Astrocyte (in vitro differentiated cells and primary cell): Measurements from ENCODE around the gene PDLIM7. TPM values are rescaled to one million over a fixed set of nuclear protein-coding genes. Genes with fewer than 3 reads are reported as not detected.

Experiments
- DNase-seq: peaks from one replicate; pipeline ENCODE4 v3.0.0-alpha.2; 2010; ENCODE audit warnings: low read depth
- FAIRE-seq: peaks from 2 replicates; lab custom pipeline; 2011; peaks lifted over from hg19 to GRCh38; lab: Jason Lieb, UNC
- H2AFZ ChIP-seq: 2 replicates; pipeline ENCODE4 v1.6.0; 2012; ENCODE audit warnings: low read depth, low read length, inconsistent platforms
- H3K27ac ChIP-seq: 2 replicates; pipeline ENCODE4 v1.5.1; 2011; ENCODE audit warnings: low read depth, low read length, inconsistent platforms
- H3K27me3 ChIP-seq: 2 replicates; pipeline ENCODE4 v1.6.0; 2011; ENCODE audit warnings: low read length, inconsistent platforms; ENCODE audit not compliant: insufficient read depth
- H3K36me3 ChIP-seq: 2 replicates; pipeline ENCODE4 v1.5.1; 2011; ENCODE audit warnings: low read length, inconsistent platforms; ENCODE audit not compliant: insufficient read depth
- H3K4me1 ChIP-seq: 2 replicates; pipeline ENCODE4 v1.5.1; 2011; ENCODE audit warnings: low read length, inconsistent platforms; ENCODE audit not compliant: insufficient read depth
- H3K4me2 ChIP-seq: 2 replicates; pipeline ENCODE4 v1.6.0; 2012; ENCODE audit warnings: low read length, inconsistent platforms
- H3K4me3 ChIP-seq: 2 replicates; pipeline ENCODE4 v1.5.1; 2011; ENCODE audit warnings: low read depth, mild to moderate bottlenecking, low read length, inconsistent platforms; ENCODE audit not compliant: insufficient read depth
- H3K79me2 ChIP-seq: 2 replicates; pipeline ENCODE4 v1.6.0; 2012; ENCODE audit warnings: mild to moderate bottlenecking, low read length, inconsistent platforms; ENCODE audit not compliant: insufficient read depth
- H3K9ac ChIP-seq: 2 replicates; pipeline ENCODE4 v1.6.0; 2012; ENCODE audit warnings: mild to moderate bottlenecking, low read length, inconsistent platforms
- H3K9me3 ChIP-seq: 2 replicates; pipeline ENCODE4 v1.5.1; 2012; ENCODE audit warnings: low read depth, mild to moderate bottlenecking, low read length, inconsistent platforms; ENCODE audit not compliant: insufficient read depth
- H4K20me1 ChIP-seq: 2 replicates; pipeline ENCODE4 v1.6.0; 2012; ENCODE audit warnings: low read length, inconsistent platforms; ENCODE audit not compliant: insufficient read depth
- H3K27ac Mint-ChIP-seq: one replicate; pipeline ENCODE4 v1.8.0; 2021; ENCODE audit warnings: mild to moderate bottlenecking, mixed read lengths; ENCODE audit not compliant: unreplicated experiment
- H3K27me3 Mint-ChIP-seq: one replicate; pipeline ENCODE4 v1.8.0; 2021; ENCODE audit warnings: low read depth, mixed read lengths; ENCODE audit not compliant: unreplicated experiment
- H3K36me3 Mint-ChIP-seq: one replicate; pipeline ENCODE4 v1.8.0; 2021; ENCODE audit warnings: low read depth, mixed read lengths; ENCODE audit not compliant: unreplicated experiment
- H3K4me1 Mint-ChIP-seq: one replicate; pipeline ENCODE4 v1.8.0; 2021; ENCODE audit warnings: low read depth, mixed read lengths; ENCODE audit not compliant: unreplicated experiment
- H3K4me3 Mint-ChIP-seq: one replicate; pipeline ENCODE4 v1.8.0; 2021; ENCODE audit warnings: mild to moderate bottlenecking, moderate library complexity, mixed read lengths; ENCODE audit not compliant: unreplicated experiment
- H3K9me3 Mint-ChIP-seq: one replicate; pipeline ENCODE4 v1.8.0; 2021; ENCODE audit warnings: mild to moderate bottlenecking, mixed read lengths; ENCODE audit not compliant: unreplicated experiment
- EZH2 ChIP-seq: IDR thresholded peaks from 2 replicates; pipeline ENCODE4 v1.6.1; 2012; ENCODE audit warnings: mild to moderate bottlenecking, low read length, inconsistent platforms; ENCODE audit not compliant: insufficient read depth
- total RNA-seq: library from RNA; stranded (reverse); gene quantifications from 2 replicates; pipeline ENCODE4 v1.2.1, GENCODE V29; 2021
- TF ChIP-seq, protein P1 (sequence below): IDR thresholded peaks from 2 replicates; pipeline ENCODE4 v1.5.1; 2011; ENCODE audit warnings: low read depth, mild to moderate bottlenecking, inconsistent platforms, low read length, moderate library complexity; ENCODE audit not compliant: insufficient read depth

Gene PDLIM7
- total RNA-seq, 1 donor from 2014 or later: 590 TPM

DNA sequence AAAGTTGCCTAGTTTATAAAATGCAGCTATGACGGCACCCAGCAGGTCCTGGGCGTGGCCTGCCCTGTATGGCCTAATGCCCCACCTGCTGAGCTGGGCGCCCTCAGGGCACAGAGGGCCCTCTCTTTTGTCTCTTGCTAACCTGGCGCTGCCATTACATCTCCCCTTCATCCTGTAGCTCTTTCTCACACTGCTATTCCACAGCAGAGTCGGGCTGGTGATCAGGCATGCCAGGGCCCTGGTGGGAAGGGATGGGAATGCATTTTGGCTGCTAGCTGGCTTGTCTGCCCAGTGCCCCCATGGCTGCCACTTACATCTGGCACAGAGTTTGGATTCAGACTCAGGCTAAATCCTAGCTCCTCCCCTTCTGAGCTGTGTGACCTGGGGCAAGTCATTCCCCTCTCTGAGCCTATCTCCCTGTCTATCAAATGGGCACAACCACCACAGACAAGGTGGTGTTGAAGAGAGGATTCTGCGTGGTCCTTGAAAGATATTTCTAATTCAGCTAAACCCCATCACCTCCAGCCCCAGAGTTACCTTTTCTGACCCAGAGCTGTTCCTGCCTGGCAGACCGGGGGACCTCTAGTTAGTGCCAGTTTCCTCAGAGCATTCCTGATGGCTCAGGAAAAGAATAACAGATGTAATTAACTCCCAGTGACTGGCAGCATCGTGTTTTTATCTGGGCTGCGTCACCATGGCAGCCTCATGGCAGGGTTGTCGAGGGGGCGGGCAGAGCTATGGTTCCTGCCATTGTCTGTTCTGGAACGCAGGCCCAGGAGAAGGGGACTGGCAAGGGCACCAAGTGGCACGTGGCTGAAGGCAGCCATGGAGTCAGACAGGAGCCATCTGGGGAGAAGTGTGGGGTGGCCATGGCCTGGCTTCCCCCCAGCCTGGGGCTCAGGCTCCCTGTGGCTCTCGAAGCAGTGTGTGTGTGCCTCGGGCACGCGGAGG lies 44.4 kb downstream of the PDLIM7 start:
- FAIRE-seq (no peak), DNase-seq (no peak)
- H3K4me1 Mint-ChIP-seq: peaks cover 18% of the 10 kb centered on the region
- H3K36me3 Mint-ChIP-seq: peaks cover 7% of the 10 kb centered on the region
- H3K79me2 ChIP-seq: no peaks in the 10 kb centered on the region
- H3K4me3 ChIP-seq: no peak overlapping the region
- peaks cover 74% of the 10 kb centered on the region for H4K20me1 ChIP-seq
- no peak overlapping the region for H3K27ac ChIP-seq
- no peak overlapping the region for H3K9ac ChIP-seq
- H3K27me3 Mint-ChIP-seq: peaks cover 4% of the 10 kb centered on the region
- no peaks in the 10 kb centered on the region for H3K27me3 ChIP-seq
- H3K4me2 ChIP-seq: no peak overlapping the region
- H3K27ac Mint-ChIP-seq: peak overlapping the region; percentile 86
- H3K9me3 ChIP-seq: no peaks in the 10 kb centered on the region
- no peak overlapping the region for H2AFZ ChIP-seq
- no peaks in the 10 kb centered on the region for H3K9me3 Mint-ChIP-seq
- H3K4me3 Mint-ChIP-seq: no peak overlapping the region
- peaks cover 9% of the 10 kb centered on the region for H3K36me3 ChIP-seq
- TF ChIP-seq EZH2: no peak
- TF ChIP-seq, protein P1, sequence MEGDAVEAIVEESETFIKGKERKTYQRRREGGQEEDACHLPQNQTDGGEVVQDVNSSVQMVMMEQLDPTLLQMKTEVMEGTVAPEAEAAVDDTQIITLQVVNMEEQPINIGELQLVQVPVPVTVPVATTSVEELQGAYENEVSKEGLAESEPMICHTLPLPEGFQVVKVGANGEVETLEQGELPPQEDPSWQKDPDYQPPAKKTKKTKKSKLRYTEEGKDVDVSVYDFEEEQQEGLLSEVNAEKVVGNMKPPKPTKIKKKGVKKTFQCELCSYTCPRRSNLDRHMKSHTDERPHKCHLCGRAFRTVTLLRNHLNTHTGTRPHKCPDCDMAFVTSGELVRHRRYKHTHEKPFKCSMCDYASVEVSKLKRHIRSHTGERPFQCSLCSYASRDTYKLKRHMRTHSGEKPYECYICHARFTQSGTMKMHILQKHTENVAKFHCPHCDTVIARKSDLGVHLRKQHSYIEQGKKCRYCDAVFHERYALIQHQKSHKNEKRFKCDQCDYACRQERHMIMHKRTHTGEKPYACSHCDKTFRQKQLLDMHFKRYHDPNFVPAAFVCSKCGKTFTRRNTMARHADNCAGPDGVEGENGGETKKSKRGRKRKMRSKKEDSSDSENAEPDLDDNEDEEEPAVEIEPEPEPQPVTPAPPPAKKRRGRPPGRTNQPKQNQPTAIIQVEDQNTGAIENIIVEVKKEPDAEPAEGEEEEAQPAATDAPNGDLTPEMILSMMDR: no peak
- H3K4me1 ChIP-seq: peaks cover 39% of the 10 kb centered on the region

DNA sequence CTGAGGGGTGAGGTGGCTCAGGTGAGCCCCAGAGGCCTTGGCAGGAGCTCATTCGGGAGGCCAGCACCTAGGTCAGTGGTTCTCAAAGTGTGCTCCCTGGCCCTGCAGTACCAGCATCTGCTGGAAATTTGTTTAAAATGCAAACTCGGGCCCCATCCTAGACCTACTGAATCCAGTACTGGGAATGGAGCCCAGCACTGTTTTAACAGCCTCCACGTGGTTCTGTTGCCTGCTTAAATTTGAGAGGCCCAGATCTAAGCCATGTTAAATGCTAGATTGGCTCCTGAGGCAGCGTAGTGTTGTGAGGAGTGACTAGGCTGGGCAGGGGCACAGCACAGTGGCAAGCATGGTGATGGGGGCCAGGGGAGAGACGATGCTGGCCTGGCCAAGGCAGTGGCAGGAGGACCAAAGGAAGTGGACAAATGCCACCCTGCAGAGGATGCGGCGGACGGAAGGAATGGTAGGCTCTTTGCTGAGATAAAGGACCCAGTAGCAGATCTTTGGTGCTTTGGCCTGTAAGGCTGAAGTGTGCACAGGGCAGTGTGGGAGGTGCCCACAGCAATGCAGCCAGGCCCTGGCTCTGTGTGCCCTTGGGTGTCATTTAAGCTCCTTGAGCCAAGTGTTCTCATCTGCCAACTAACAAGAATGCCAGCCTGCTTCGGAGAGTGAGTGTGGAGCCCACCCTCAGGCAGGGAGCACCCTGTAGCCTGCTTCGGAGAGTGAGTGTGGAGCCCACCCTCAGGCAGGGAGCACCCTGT lies 46.6 kb downstream of the PDLIM7 start:
- Histone ChIP-seq H3K4me3 (no peak overlapping the region), H3K27me3 (no peaks in the 10 kb centered on the region), H3K79me2 (no peaks in the 10 kb centered on the region), H4K20me1 (peaks cover 60% of the 10 kb centered on the region), H3K4me1 (peaks cover 33% of the 10 kb centered on the region), H3K9me3 (no peaks in the 10 kb centered on the region), H3K4me2 (no peak overlapping the region), H3K36me3 (no peaks in the 10 kb centered on the region), H3K27ac (no peak overlapping the region), H3K9ac (no peak overlapping the region), H2AFZ (no peak overlapping the region)
- no peak for DNase-seq
- Mint-ChIP-seq H3K4me3 (no peak overlapping the region), H3K27me3 (peaks cover 4% of the 10 kb centered on the region), H3K9me3 (no peaks in the 10 kb centered on the region), H3K27ac (no peak overlapping the region), H3K4me1 (peaks cover 16% of the 10 kb centered on the region), H3K36me3 (peaks cover 3% of the 10 kb centered on the region)
- no peak for FAIRE-seq
- TF ChIP-seq, protein P1: no peak
- no peak for TF ChIP-seq EZH2
